Kidney epithelial cell (primary cell): Measurements from ENCODE around the gene KANTR. TPM values are rescaled to one million over a fixed set of nuclear protein-coding genes. Genes with fewer than 3 reads are reported as not detected.

Source experiments
- DNase-seq: peaks from one replicate; pipeline ENCODE4 v3.0.0-alpha.2; 2010; ENCODE audit warnings: low read depth
- H3K27me3 ChIP-seq: 2 replicates; pipeline ENCODE4 v1.6.0; 2011; ENCODE audit warnings: low read length; ENCODE audit not compliant: control insufficient read depth, insufficient read depth
- H3K36me3 ChIP-seq: 2 replicates; pipeline ENCODE4 v1.5.1; 2011; ENCODE audit warnings: low read length; ENCODE audit not compliant: control insufficient read depth, insufficient read depth
- H3K4me3 ChIP-seq: 2 replicates; pipeline ENCODE4 v1.5.1; 2011; ENCODE audit warnings: low read depth, mild to moderate bottlenecking, control low read depth, low read length
- CTCF ChIP-seq: IDR thresholded peaks from 2 replicates; pipeline ENCODE4 v1.5.1; 2011; ENCODE audit warnings: mild to moderate bottlenecking, moderate library complexity, low read length, control low read depth, inconsistent platforms; ENCODE audit not compliant: insufficient read depth, poor library complexity, severe bottlenecking
- total RNA-seq: library from RNA; depleted of rRNA; stranded (reverse); fragments of >200 nt; gene quantifications from 2 replicates; pipeline ENCODE4 v1.2.3, GENCODE V29; 2015

Gene KANTR
- total RNA-seq, 1 donor from 2014 or later: 5.0 TPM

GRCh38 chrX:53122013-53122412 lies 28.1 kb downstream of the KANTR start:
- no peak for TF ChIP-seq CTCF
- DNase-seq: no peak
- Histone ChIP-seq H3K4me3 (no peak overlapping the region), H3K27me3 (no peaks in the 10 kb centered on the region), H3K36me3 (no peaks in the 10 kb centered on the region)

DNA sequence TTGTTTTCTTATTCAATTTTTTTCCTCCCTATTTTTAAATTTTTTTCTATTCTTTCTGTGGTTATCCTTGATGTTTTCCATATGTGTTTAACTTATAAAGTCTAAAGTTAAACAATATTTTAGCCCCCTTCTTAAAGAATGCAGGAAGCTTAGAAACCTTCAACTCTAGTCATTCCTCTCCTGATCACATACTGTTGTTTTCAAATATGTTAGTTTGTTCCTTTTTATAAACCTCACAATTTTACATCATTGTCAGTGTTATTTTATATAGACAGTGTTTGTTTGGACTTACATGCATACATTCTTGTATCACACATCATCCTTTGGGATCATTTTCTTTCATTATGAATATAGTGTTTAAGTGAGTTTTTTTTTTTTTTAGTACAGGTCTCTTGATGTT lies 31.6 kb downstream of the KANTR start:
- Histone ChIP-seq H3K4me3 (no peak overlapping the region), H3K27me3 (no peaks in the 10 kb centered on the region), H3K36me3 (no peaks in the 10 kb centered on the region)
- no peak for DNase-seq
- no peak for TF ChIP-seq CTCF

- no peak for DNase-seq
- Histone ChIP-seq H3K27me3 (no peaks in the 10 kb centered on the region), H3K36me3 (no peaks in the 10 kb centered on the region), H3K4me3 (no peak overlapping the region)
- no peak for TF ChIP-seq CTCF
Measured at GRCh38 chrX:53126377-53126776, 32.4 kb downstream of the KANTR start.

GRCh38 chrX:53128097-53128749 lies 34.3 kb downstream of the KANTR start:
- Histone ChIP-seq H3K27me3 (no peaks in the 10 kb centered on the region), H3K4me3 (no peak overlapping the region), H3K36me3 (no peaks in the 10 kb centered on the region)
- DNase-seq: no peak
- TF ChIP-seq CTCF: no peak

GRCh38 chrX:53133400-53133799 lies 39.5 kb downstream of the KANTR start:
- H3K27me3 ChIP-seq: no peaks in the 10 kb centered on the region
- no peak overlapping the region for H3K4me3 ChIP-seq
- no peak for TF ChIP-seq CTCF
- H3K36me3 ChIP-seq: no peaks in the 10 kb centered on the region
- no peak for DNase-seq

- H3K4me3 ChIP-seq: no peak overlapping the region
- TF ChIP-seq CTCF: no peak
- no peaks in the 10 kb centered on the region for H3K36me3 ChIP-seq
- H3K27me3 ChIP-seq: no peaks in the 10 kb centered on the region
- DNase-seq: no peak
Measured at GRCh38 chrX:53135581-53135980, 41.6 kb downstream of the KANTR start.
